Osteoblast (primary cell): Measurements from ENCODE around the gene CFAP97D1. TPM values are rescaled to one million over a fixed set of nuclear protein-coding genes. Genes with fewer than 3 reads are reported as not detected.
A peak's percentile ranks its signal among the peaks of the same experiment; 100 is the strongest.

Experiments
- DNase-seq: peaks from one replicate; pipeline ENCODE4 v3.0.0; 2011; ENCODE audit warnings: low spot score, mixed read lengths; ENCODE audit not compliant: insufficient read length; ENCODE audit errors: missing footprints
- H2AFZ ChIP-seq: 2 replicates; pipeline ENCODE4 v1.6.0; 2011; ENCODE audit warnings: mild to moderate bottlenecking, low read length
- H3K27ac ChIP-seq: 2 replicates; pipeline ENCODE4 v1.5.1; 2011; ENCODE audit warnings: mild to moderate bottlenecking, low read depth, low read length, moderate library complexity
- H3K27me3 ChIP-seq: 2 replicates; pipeline ENCODE4 v1.6.0; 2012; ENCODE audit warnings: mild to moderate bottlenecking, control low read depth, inconsistent platforms, low read length, moderate library complexity; ENCODE audit not compliant: insufficient read depth
- H3K36me3 ChIP-seq: 2 replicates; pipeline ENCODE4 v1.5.1; 2011; ENCODE audit warnings: mild to moderate bottlenecking, low read length, control low read depth, moderate library complexity; ENCODE audit not compliant: insufficient read depth
- H3K4me1 ChIP-seq: 2 replicates; pipeline ENCODE4 v1.5.1; 2011; ENCODE audit warnings: mild to moderate bottlenecking, low read length, control low read depth, moderate library complexity; ENCODE audit not compliant: insufficient read depth
- H3K4me2 ChIP-seq: 2 replicates; pipeline ENCODE4 v1.6.0; 2011; ENCODE audit warnings: mild to moderate bottlenecking, low read length; ENCODE audit not compliant: insufficient read depth
- H3K4me3 ChIP-seq: fragments of 200-600 bp; sonication (generic); 3 replicates; pipeline ENCODE4 v1.5.1; 2012; ENCODE audit warnings: mild to moderate bottlenecking, low read length, inconsistent platforms; ENCODE audit not compliant: insufficient read depth
- H3K79me2 ChIP-seq: 2 replicates; pipeline ENCODE4 v1.6.0; 2012; ENCODE audit warnings: mild to moderate bottlenecking, low read length, control low read depth, inconsistent platforms; ENCODE audit not compliant: insufficient read depth
- H3K9me3 ChIP-seq: 2 replicates; pipeline ENCODE4 v1.5.1; 2011; ENCODE audit warnings: low read depth, low read length, control low read depth
- H4K20me1 ChIP-seq: 2 replicates; pipeline ENCODE4 v1.6.0; 2012; ENCODE audit warnings: mild to moderate bottlenecking, low read length, control low read depth; ENCODE audit not compliant: insufficient read depth
- total RNA-seq: library from RNA; depleted of rRNA; stranded (reverse); fragments of >200 nt; gene quantifications from 2 replicates; pipeline ENCODE4 v1.2.3, GENCODE V29; 2012
- TF ChIP-seq, protein P1 (sequence below): IDR thresholded peaks from 2 replicates; pipeline ENCODE4 v1.5.1; 2011; ENCODE audit warnings: mild to moderate bottlenecking, low read depth, low read length, moderate library complexity; ENCODE audit errors: extremely low read depth

The CFAP97D1 gene
- total RNA-seq, 1 donor = not detected

DNA sequence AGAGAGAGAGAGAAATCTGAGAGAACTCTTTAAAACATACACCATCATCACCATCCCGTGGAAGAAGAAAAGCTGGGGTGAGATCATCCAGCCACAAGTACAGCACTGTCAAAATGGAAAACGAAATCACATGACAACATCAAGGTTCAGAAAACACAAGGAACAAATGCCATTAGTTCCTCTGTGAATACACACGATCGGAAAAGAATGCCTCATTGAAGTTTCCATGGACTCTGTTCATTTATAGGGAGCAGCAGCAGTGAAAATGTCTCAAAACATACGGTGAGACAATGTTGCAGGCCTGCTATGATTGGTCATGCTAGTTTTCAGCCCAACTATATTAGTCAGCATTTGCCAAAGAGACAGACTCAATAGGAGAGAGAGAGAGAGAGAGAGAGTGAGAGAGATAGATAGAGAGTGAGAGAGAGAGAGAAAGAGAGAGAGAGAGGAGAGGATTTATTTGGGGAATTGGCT, 4.4 kb downstream of the CFAP97D1 start:
- H3K36me3 ChIP-seq = no peaks in the 10 kb centered on the region
- H3K4me2 ChIP-seq = peak overlapping the region; percentile 72
- H3K27ac ChIP-seq = peak overlapping the region; percentile 78
- TF ChIP-seq, protein P1, sequence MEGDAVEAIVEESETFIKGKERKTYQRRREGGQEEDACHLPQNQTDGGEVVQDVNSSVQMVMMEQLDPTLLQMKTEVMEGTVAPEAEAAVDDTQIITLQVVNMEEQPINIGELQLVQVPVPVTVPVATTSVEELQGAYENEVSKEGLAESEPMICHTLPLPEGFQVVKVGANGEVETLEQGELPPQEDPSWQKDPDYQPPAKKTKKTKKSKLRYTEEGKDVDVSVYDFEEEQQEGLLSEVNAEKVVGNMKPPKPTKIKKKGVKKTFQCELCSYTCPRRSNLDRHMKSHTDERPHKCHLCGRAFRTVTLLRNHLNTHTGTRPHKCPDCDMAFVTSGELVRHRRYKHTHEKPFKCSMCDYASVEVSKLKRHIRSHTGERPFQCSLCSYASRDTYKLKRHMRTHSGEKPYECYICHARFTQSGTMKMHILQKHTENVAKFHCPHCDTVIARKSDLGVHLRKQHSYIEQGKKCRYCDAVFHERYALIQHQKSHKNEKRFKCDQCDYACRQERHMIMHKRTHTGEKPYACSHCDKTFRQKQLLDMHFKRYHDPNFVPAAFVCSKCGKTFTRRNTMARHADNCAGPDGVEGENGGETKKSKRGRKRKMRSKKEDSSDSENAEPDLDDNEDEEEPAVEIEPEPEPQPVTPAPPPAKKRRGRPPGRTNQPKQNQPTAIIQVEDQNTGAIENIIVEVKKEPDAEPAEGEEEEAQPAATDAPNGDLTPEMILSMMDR = no peak
- H3K9me3 ChIP-seq = no peaks in the 10 kb centered on the region
- no peaks in the 10 kb centered on the region for H4K20me1 ChIP-seq
- DNase-seq = peak; percentile 95
- H3K4me1 ChIP-seq = peaks cover 25% of the 10 kb centered on the region
- H3K27me3 ChIP-seq = peaks cover 2% of the 10 kb centered on the region
- H3K4me3 ChIP-seq = peak overlapping the region; percentile 49
- no peaks in the 10 kb centered on the region for H3K79me2 ChIP-seq
- H2AFZ ChIP-seq = peak overlapping the region; percentile 83

DNA sequence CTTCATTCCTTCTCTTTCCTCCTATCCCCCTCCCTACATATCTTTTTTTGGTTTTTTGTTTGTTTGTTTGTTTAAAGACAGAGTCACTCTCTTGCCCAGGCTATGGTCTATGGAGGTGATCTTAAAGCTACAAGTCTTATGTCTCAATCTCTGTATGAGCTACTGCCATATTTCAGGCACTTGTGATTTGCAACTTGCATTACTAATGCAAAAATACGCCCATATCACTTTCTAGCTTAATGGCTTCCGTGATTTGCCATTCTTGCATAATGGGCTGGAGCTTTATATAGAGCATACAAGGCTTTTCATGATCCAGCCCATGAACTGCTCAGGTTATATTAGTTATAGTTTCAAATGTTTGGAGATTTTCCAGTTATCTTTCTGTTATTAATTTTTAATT, 7.5 kb downstream of the CFAP97D1 start:
- Histone ChIP-seq H3K4me3 (no peak overlapping the region), H3K4me2 (no peak overlapping the region), H4K20me1 (no peaks in the 10 kb centered on the region), H3K27ac (no peak overlapping the region), H3K4me1 (peaks cover 25% of the 10 kb centered on the region), H3K79me2 (no peaks in the 10 kb centered on the region), H3K27me3 (no peaks in the 10 kb centered on the region), H2AFZ (no peak overlapping the region), H3K36me3 (no peaks in the 10 kb centered on the region), H3K9me3 (no peaks in the 10 kb centered on the region)
- DNase-seq = no peak
- TF ChIP-seq, protein P1 = no peak

DNA sequence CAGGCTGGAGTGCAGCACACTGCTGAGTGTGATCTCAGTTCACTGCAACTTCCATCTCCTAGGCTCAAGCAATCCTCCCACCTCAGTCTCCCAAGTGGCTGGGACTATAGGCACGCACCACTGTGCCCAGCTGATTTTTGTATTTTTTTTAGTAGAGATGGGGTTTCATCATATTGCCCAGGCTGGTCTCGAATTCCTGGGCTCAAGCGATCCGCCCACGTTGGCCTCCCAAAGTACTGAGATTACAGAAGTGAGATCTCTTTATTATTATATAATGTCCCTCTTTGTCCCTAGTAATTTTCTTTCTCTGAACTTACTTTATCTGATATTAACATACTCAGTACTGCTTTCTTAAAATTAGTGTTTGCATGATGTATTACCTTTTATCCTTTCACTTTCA, 8.3 kb downstream of the CFAP97D1 start:
- H3K27me3 ChIP-seq = no peaks in the 10 kb centered on the region
- no peaks in the 10 kb centered on the region for H4K20me1 ChIP-seq
- H2AFZ ChIP-seq = no peak overlapping the region
- TF ChIP-seq, protein P1 = no peak
- no peak overlapping the region for H3K4me2 ChIP-seq
- H3K27ac ChIP-seq = no peak overlapping the region
- no peaks in the 10 kb centered on the region for H3K9me3 ChIP-seq
- no peak overlapping the region for H3K4me3 ChIP-seq
- DNase-seq = no peak
- peaks cover 17% of the 10 kb centered on the region for H3K4me1 ChIP-seq
- H3K79me2 ChIP-seq = no peaks in the 10 kb centered on the region
- no peaks in the 10 kb centered on the region for H3K36me3 ChIP-seq

DNA sequence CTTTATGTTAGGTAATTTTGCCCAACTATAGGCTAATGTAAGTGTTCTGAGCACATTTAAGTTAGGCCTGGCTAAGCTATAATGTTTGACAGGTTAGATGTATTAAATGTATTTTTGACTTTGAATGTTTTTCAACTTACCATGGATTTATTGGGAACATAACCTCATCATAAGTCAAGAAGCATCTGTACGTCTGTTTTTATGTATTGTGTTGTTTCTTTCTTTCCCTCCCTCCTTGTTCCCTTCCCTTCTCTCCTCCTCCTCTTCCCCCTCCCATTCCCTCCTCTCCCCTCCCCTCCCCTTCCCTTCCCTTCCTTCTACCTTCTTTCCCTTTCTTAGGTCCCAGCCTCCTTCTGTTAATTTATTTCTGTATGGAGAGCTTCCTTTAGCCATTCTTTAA, 9.2 kb downstream of the CFAP97D1 start:
- Histone ChIP-seq H3K27ac (no peak overlapping the region), H3K27me3 (no peaks in the 10 kb centered on the region), H3K4me2 (no peak overlapping the region), H3K9me3 (no peaks in the 10 kb centered on the region), H3K4me1 (peaks cover 7% of the 10 kb centered on the region), H4K20me1 (no peaks in the 10 kb centered on the region), H3K79me2 (no peaks in the 10 kb centered on the region), H2AFZ (no peak overlapping the region), H3K36me3 (no peaks in the 10 kb centered on the region), H3K4me3 (no peak overlapping the region)
- no peak for DNase-seq
- TF ChIP-seq, protein P1 = no peak
